Erythroblast (primary cell): ENCODE results near the gene USP15.

ENCODE experiments used
- GATA1 ChIP-seq: IDR thresholded peaks from 2 replicates; pipeline ENCODE4 v1.6.1; 2011; ENCODE audit warnings: low read depth, mild to moderate bottlenecking, control low read depth, low read length, moderate library complexity
- POLR2A ChIP-seq: IDR thresholded peaks from 2 replicates; pipeline ENCODE4 v1.6.1; 2011; ENCODE audit warnings: mild to moderate bottlenecking, low read length

DNA sequence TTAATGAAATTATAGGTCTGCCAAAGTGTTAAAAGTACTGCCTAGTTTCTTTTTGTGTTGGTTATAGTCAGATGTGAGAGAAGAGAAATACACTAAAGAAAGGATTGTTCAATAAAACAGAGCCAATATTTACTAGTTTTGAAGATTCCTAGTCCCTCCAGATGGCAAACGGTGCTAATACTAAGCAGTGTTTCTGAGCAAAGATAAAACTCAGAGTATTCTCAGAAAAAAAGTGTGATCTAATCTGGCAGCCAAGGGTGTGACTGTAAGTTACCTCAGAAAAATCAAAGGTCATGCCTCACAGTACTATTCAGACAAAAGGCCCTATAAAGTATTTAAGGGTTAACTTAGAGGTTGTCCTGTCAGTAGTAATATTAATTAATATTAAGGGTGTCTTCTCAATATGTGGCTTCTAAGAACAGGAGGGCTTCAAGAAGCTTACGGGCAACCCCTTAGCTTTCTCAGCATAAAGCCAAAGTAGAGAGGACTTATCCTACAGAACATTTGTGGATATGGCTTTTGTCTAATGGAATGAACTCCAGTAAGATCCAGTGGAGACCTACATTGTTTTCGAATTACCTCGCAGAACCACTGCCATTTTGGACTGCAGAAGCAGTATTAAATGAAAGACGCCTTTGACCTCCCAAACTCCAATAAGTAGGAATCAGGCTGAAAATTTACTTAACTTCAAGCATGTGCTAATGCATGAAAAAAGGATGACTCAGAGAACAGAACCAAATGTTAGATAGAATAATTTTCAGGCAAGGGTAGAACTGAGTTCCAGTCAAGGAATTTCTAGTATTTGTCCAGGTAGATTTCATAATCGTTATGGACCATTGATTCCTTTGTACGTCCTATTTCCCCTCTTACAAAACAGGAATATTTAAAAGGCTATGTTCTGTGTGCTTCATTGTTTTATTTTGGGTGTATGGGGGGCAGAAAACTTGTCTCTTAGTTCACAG lies 46.6 kb downstream of the USP15 start:
- TF ChIP-seq POLR2A (no peak), GATA1 (no peak)
